Glomerular endothelial cell (primary cell): ENCODE results near the gene OR8H1. TPM values are rescaled to one million over a fixed set of nuclear protein-coding genes. Genes with fewer than 3 reads are reported as not detected.

Source experiments
- DNase-seq: peaks from one replicate; pipeline ENCODE4 v3.0.0-alpha.2; 2011; ENCODE audit warnings: low read depth, low spot score; ENCODE audit errors: extremely low read depth
- total RNA-seq: library from RNA; depleted of rRNA; stranded (reverse); fragments of >200 nt; gene quantifications from 2 replicates; pipeline ENCODE4 v1.2.3, GENCODE V29; 2015

Gene OR8H1, protein sequence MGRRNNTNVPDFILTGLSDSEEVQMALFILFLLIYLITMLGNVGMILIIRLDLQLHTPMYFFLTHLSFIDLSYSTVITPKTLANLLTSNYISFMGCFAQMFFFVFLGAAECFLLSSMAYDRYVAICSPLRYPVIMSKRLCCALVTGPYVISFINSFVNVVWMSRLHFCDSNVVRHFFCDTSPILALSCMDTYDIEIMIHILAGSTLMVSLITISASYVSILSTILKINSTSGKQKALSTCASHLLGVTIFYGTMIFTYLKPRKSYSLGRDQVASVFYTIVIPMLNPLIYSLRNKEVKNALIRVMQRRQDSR
- not detected in 2 replicates for total RNA-seq

DNA sequence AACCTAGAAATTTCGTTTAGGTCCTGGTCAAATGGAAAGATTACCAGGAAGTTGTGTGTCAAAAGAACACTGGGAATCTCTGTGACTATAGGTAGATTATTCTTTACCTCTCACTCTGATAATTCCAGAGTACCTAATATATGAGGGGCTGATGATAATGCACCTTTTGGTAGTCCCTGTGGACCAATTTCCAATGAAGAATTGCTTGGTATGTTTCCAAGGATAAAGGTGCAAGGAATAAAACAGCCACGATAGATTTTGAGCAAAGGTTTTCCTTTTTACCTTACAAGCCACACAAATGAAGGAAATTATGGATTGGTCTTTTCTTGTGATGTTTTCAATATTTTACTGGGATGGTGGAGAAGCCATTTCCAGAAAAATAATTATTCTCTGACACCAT, at the start of gene OR8H1:
Gene OR8H1, minus strand, starts transcription at position 101 of the 400 bp plus-strand sequence. CDS start 1,192 bp downstream, outside the sequence.
- DNase-seq: no peak

DNA sequence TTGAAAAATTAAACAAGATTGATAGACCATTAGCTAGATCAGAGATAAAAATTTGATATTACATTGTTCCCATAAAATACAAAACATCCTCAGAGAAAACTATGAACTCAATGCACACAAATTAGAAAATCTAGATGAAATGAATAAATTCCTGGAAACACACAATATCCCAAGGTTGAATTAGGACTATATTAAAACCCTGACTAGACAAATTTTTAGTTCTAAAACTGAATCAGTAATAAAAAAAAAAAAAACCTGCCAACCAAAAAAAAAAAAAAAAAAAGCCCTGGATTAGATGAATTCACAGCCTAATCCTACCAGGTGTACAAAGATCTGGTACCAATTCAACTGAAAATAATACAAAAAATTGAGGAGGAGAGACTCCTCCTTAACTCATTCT, 48.2 kb upstream of the OR8H1 start:
- no peak for DNase-seq

DNA sequence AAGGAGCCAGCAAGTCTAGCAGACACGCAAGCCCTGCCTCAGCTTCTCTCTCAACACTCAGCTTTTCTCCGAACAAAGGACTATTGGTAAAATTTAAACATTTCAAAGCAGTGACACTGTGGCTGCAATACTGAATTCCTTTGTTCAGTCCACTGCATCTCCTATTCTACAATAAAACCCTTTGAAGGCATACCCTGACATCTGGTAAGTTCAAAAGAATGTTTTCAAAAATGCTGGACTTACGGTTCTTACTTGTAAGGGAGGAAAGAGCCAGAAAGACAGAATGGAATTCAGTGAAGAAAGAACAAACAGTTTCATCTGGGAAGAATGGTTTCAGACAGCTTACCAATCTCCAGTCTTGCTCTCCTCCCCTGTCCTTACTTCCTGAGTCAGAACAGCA, 41.1 kb upstream of the OR8H1 start:
- DNase-seq: no peak

DNA sequence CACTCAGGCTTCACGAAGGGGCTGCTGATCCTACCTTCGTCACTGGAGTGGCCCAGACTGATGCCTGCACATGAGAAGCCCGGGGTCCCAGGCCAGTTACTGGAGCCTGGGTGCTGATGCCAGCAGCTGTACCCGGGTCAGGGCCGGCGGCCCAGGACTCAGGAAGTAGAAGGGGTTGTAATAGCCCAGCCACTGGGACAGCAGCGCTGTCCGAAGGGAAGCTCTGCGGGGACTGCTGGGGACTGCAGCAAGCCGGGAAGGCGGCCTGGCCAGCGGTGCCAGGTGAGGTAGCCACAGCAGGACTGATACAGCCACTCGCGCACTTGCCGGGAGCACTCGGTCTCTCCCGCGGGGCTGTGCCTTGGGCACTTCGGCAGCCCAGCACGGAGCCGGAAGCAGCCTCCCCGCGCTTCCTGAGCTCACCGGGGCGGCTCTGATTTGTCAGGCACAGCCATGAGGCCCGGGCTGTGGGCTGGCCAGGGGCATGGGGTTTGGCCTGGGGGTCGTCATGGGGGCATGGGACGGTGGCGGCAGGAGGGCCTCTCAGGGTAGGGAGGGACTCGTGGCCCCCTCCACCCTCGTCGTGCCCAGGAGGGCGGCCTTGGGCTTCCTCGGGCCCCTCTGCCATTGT, 39.9 kb upstream of the OR8H1 start:
- DNase-seq: no peak

DNA sequence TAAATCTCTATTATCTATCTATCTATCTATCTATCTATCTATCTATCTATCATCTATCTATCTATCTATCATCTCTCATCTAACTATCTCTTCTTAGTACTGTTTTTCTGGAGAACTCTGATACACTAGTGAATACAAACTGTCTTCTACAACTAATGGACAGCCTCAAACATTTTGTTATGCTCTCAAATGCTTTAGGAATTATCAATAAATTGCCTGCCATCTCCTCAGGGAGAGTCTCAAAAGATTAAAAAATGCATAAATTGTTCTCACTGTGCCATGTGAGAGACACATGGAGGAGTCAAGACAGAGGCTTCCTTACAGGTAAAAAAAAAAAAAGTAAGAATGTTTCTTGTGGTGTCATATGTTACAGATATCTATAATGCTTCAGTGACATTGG, 22.8 kb upstream of the OR8H1 start, which contains the start of gene OR8K3:
Gene OR8K3, plus strand, starts transcription at position 301 of the 400 bp plus-strand sequence. CDS start 3,163 bp downstream, outside the sequence.
- no peak for DNase-seq

DNA sequence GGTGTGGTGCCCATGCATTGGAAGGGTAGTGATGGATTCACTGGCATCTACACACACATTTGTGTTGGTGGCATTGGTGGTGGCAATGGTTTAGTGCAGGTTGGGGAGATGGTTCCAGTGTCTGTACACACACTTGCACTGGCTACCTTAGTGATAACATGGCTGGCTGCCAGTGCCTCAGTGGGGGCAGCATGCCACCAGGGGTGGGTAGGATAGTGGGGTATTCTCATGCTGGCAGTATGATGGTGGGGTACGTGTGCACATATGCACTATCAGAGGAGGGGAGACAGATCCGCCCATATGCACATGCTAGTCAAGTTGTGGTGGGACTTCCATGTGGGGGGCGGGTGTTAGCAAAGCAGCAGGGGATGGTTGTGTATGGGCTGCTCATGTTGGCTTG, 15.8 kb upstream of the OR8H1 start:
- no peak for DNase-seq

DNA sequence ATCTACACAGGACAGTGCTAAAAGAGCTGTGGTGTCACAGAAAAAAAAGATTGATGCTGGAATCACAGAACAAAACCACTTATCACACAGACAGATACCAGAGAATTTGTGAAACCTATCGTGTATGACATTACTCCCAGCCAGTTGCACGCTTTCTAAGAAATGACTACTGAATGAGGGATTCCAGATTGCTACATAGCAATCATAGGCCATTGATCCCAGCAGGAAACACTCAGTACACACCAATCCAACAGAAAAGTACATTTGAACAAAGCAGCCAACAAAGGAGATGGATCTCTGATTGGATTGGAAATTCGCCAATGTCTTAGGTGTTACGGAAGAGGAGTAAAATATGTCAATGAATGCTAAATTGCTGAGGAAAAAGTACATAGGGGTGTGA, 4.8 kb upstream of the OR8H1 start:
- no peak for DNase-seq

DNA sequence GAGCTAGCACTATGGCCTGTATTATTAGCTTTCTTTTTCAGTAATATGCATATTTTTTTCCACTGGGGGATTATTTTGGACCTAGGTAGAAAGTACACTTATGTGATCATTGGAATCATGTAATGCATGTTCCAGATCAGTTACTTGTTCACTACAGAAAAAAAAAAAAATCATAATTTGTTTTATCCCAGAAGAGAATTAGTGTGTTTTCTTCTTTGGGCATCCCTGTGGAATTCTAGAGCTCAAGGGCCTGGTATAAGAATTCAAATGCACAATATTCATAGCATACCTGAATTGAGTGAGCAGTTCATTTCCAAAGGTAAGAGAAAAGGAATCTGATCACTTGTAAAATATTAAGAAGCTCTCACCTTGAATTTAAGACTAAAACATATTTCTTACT, 18.2 kb downstream of the OR8H1 start, which contains the start of gene OR5T1:
Gene OR5T1, plus strand, starts transcription at position 301 of the 400 bp plus-strand sequence. CDS start 1,485 bp downstream, outside the sequence.
- DNase-seq: no peak

DNA sequence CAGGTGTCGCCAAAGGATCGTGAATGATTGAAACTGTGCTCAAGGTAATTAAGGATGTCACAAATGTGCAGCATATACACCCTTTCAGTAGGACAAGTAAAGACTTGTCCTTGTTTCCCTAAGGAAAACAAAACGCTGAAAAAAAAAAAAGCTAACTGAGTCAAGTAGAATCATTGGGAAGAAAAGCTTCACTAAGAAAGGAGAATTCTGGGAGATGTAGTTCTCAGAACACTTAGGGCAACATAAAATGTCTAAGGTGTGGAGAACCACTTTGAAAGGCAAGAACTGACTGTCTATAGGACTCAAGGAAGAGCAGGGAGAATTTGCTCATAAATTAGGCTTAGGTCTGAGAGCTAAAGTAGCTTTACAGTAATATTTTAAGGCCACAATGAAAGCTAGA, 21.0 kb downstream of the OR8H1 start:
- DNase-seq: no peak

DNA sequence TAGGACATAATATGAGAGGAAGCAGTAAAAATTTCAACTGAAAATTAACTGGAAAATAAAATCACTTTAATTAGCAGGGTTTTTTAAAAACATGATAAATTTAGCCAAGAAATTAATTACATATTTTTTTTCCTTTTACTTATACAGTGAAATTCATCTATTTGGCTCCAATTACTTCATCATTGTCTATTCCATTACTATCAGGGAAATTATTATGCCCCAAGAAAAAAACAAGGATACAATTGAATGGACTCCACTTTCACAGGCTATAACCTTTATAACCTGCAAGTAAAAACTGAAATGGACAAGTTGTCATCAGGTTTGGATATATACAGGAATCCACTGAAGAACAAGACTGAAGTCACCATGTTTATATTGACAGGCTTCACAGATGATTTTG, 40.1 kb downstream of the OR8H1 start, which contains the start of gene OR5T3:
Gene OR5T3, plus strand, starts transcription at position 301 of the 400 bp plus-strand sequence. Its CDS starts 0 bp downstream, at position 301.
- DNase-seq: no peak

Other genes starting within 250 kb of the OR8H1 start
- gene OR8I2, start 198.9 kb downstream of the OR8H1 start, total RNA-seq: not detected in 2 replicates
- not detected in 2 replicates for gene OR8H2, start 188.6 kb downstream of the OR8H1 start, total RNA-seq
- not detected in 2 replicates for gene OR8H3, start 169.9 kb downstream of the OR8H1 start, total RNA-seq
- gene OR8J3, start 152.1 kb downstream of the OR8H1 start, total RNA-seq: not detected in 2 replicates
- not detected in 2 replicates for gene OR8K5, start 131.9 kb downstream of the OR8H1 start, total RNA-seq
- not detected in 2 replicates for gene OR5J2, start 115.6 kb downstream of the OR8H1 start, total RNA-seq
- gene OR5T2, start 58.0 kb downstream of the OR8H1 start, total RNA-seq: not detected in 2 replicates
- gene OR5T3, start 40.0 kb downstream of the OR8H1 start, total RNA-seq: not detected in 2 replicates
- gene OR5T1, start 18.1 kb downstream of the OR8H1 start, total RNA-seq: not detected in 2 replicates
- gene OR8K3, start 22.9 kb upstream of the OR8H1 start, total RNA-seq: not detected in 2 replicates
- gene OR8K1, start 53.8 kb upstream of the OR8H1 start, total RNA-seq: not detected in 2 replicates
- not detected in 2 replicates for gene OR8J1, start 62.0 kb upstream of the OR8H1 start, total RNA-seq
- not detected in 2 replicates for gene OR8U1, start 83.4 kb upstream of the OR8H1 start, total RNA-seq
- gene OR5AL1, start 120.4 kb upstream of the OR8H1 start, total RNA-seq: not detected in 2 replicates
- not detected in 2 replicates for gene OR5M3, start 181.1 kb upstream of the OR8H1 start, total RNA-seq
- not detected in 2 replicates for gene OR5M8, start 199.1 kb upstream of the OR8H1 start, total RNA-seq